GM20431 (cell line): ENCODE results near the gene KIF26B.

Experiments used
- in situ Hi-C: fragments of 300-500 bp; cut with MseI, MboI; formaldehyde crosslinking; loops from one replicate; pipeline ENCODE4 v1.15.0; 2020; ENCODE audit warnings: low sequenced_read_pairs; ENCODE audit not compliant: unreplicated experiment

The KIF26B gene

GRCh38 chr1:245370175-245370825, 215.5 kb downstream of the KIF26B start:
- in situ Hi-C loops: no loop called here

GRCh38 chr1:245370905-245371581, 216.3 kb downstream of the KIF26B start:
- in situ Hi-C loops: no loop called here

GRCh38 chr1:245373131-245373530, 218.3 kb downstream of the KIF26B start:
- in situ Hi-C loops: no loop called here

GRCh38 chr1:245375789-245376460, 221.1 kb downstream of the KIF26B start:
- in situ Hi-C loops: no loop called here

GRCh38 chr1:245377854-245378253, 223.1 kb downstream of the KIF26B start:
- in situ Hi-C loops: no loop called here

GRCh38 chr1:245378311-245378722, 223.5 kb downstream of the KIF26B start:
- in situ Hi-C loops: no loop called here

- in situ Hi-C loops: no loop called here
Observed at GRCh38 chr1:245378745-245379144, 224.0 kb downstream of the KIF26B start.

- in situ Hi-C loops: no loop called here
Observed at GRCh38 chr1:245380790-245381535, 226.2 kb downstream of the KIF26B start.

GRCh38 chr1:245382981-245383380, 228.2 kb downstream of the KIF26B start:
- in situ Hi-C loops: no loop called here

- in situ Hi-C loops: no loop called here
Observed at GRCh38 chr1:245383396-245384330, 228.9 kb downstream of the KIF26B start.

GRCh38 chr1:245386297-245386971, 231.6 kb downstream of the KIF26B start:
- in situ Hi-C loops: no loop called here

GRCh38 chr1:245388687-245389086, 233.9 kb downstream of the KIF26B start:
- in situ Hi-C loops: no loop called here

GRCh38 chr1:245389873-245390272, 235.1 kb downstream of the KIF26B start:
- in situ Hi-C loops: no loop called here

- in situ Hi-C loops: no loop called here
Observed at GRCh38 chr1:245390975-245391374, 236.2 kb downstream of the KIF26B start.

- in situ Hi-C loops: no loop called here
Observed at GRCh38 chr1:245393694-245394093, 238.9 kb downstream of the KIF26B start.

- in situ Hi-C loops: no loop called here
Observed at GRCh38 chr1:245395680-245396079, 240.9 kb downstream of the KIF26B start.

GRCh38 chr1:245396615-245397014, 241.8 kb downstream of the KIF26B start:
- in situ Hi-C loops: no loop called here

GRCh38 chr1:245397771-245398170, 243.0 kb downstream of the KIF26B start:
- in situ Hi-C loops: no loop called here

- in situ Hi-C loops: no loop called here
Observed at GRCh38 chr1:245398180-245398579, 243.4 kb downstream of the KIF26B start.
